IPS-NIHi11 (cell line): ENCODE measurements around the gene BFAR.
"Not testable (repeated sequence)": the region's sequence is repeated elsewhere in the genome, so short reads cannot be mapped to it uniquely, and the experiment has no call there.

Experiments
- DNase-seq: peaks from one replicate; pipeline ENCODE4 v3.0.0; 2012; ENCODE audit warnings: mixed read lengths, low spot score

BFAR gene, protein sequence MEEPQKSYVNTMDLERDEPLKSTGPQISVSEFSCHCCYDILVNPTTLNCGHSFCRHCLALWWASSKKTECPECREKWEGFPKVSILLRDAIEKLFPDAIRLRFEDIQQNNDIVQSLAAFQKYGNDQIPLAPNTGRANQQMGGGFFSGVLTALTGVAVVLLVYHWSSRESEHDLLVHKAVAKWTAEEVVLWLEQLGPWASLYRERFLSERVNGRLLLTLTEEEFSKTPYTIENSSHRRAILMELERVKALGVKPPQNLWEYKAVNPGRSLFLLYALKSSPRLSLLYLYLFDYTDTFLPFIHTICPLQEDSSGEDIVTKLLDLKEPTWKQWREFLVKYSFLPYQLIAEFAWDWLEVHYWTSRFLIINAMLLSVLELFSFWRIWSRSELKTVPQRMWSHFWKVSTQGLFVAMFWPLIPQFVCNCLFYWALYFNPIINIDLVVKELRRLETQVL

GRCh38 chr16:14632693-14633569 lies at the start of gene BFAR:
Gene BFAR, plus strand, starts transcription at chr16:14632951. Its CDS starts 11,396 bp downstream, at chr16:14644347.
- DNase-seq = peak; percentile 90

GRCh38 chr16:14585287-14585686 lies 47.5 kb upstream of the BFAR start:
- no peak for DNase-seq

DNA sequence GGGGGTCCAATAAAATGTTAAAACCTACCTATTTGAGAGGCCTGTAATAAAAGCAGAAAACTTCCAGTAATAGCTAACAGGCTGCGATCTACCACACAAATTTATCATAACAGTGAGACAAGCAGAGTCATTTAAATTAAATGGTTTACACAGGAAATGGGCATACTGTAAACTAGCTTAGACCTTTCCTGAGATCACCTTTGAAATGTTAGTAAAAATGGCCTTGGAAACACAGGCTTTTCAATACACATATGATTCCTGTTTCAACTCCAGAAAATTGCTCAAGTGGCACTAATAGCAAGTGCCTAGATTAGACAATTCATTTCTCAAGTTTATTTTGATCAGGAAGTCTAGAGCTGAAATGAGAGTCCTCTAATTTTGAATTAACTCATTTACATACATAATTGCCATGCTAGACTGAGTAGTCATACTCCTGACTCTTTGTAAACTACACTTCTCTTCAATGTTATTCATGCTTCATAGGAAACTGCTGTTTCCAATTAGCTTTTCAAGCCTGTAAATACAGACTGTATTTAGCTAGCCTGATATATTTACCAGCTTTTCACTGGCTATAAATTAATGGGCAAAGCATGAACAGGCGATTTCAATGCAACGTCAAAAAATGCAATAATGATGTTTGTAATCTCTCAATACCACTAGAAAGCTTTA lies 46.0 kb upstream of the BFAR start:
- no peak for DNase-seq

GRCh38 chr16:14600164-14600563 lies 32.6 kb upstream of the BFAR start:
- peak; percentile 24 for DNase-seq

DNA sequence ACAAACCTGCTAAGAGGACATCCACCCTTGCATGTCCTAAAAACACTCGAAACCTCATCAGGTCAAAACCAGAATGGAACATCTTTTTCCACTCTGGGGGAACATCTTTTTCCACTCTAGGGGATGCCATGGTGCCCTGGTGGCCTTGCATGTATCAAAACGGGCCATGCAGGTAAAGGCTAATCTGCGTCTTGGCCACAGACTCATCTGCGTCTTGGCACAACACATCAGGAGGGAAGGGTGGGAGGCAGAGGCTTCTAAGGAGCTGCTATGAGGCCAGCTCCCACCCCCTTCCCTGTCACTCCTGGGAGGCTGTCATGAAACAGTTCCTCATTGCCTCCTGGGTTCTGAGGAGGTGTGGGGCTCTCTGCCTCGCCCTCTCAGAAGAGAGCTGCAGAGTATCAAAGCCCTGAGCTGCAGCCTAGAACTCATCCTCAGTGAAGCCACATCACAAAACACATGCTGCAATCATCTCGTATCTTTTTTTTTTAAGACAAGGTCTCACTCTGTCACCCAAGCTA lies 30.2 kb upstream of the BFAR start:
- DNase-seq = no peak

GRCh38 chr16:14606102-14606501 lies 26.6 kb upstream of the BFAR start:
- no peak for DNase-seq

DNA sequence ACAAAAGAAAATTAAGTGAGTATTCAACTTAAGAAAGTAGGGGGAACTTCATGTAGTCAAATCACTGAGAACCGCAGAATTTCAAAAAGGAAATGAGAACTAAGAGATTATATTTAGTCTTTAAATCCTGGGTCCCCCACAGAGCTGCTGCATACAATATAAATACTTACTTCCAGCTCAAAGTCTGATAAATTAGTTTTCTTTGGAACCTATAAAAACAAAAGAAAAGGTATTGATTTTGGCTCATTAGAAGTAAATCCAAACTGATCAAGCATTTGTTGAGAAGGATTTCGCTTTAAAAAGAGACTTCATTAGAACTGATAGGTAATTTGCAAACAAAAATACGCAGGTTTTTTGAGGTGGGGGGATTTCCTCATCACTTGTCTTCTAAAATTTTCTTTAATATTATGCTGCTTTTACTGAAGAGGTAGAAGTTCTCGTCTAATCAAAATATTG lies 24.6 kb upstream of the BFAR start:
- no peak for DNase-seq

- no peak for DNase-seq
Measured at GRCh38 chr16:14608604-14609003, 24.1 kb upstream of the BFAR start.

DNA sequence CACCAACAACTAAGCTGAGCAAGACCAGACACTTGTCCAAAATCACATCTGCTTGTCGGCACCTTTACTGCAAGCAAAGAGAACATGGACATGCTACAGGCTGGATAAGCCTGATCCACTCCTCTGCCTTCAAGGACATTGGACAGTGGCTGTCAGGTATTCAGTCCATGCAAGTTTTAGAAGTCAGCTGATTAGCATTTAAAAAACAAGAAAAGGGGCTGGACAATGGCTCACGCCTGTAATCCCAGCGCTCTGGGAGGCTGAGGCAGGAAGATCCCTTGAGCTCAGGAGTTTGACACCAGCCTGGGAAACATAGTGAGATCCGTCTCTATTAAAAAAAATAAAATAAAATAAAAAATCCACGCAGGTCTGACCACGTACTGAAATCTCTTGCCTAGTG lies 23.0 kb upstream of the BFAR start:
- no peak for DNase-seq

DNA sequence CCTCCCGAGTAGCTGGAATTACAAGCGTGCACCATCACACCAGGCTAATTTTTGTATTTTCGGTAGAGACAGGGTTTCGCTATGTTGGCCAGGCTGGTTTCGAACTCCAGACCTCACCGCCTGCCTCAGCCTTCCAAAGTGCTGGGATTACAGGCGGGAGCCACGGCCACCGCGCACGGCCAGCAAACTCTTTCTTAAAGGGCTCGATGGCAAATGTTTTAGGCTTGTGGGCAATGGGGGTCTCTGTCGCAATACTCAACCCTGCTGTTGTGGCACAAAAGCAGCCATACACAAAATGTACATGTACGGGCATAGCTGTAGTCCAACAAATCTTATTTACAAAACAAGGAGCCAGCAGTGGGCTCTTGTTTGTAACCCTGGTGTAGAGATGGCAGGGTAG lies 21.1 kb upstream of the BFAR start:
- no peak for DNase-seq

DNA sequence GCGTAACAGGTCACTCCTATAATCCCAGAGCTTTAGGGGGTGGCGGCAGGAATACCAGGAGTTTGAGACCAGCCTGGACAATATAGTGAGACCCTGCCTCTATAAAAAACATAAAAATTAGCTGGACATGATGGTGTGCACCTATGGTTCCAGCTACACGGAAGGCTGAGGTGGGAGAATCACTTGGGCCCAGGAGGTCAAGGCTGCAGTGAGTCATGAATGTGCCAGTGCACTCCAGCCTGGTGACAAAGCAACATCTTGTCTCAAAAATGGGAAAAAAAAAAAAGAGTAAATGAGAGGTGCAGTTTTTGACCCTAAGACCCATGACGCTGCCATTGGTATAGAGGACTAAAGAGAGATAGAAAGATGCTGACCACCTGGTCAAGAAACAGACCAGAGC lies 18.8 kb upstream of the BFAR start:
- no peak for DNase-seq

DNA sequence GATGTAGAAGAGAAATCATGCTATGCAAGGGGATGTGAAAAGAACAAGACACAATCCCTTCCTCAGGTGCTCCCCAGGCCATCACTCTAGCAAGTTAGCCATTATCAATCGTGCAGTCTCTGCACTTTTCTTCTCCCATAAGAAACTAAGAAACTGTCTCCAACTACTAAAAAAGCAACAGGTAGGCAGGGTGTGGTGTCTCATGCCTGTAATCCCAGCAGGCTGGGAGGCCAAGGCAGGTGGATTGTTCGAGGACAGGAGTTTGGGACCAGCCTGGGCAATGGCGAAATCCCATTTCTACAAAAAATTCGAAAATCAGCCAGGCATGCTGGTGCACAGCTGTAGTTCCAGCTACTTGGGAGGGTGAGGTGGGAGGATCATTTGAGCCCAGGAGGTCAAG lies 16.5 kb upstream of the BFAR start:
- DNase-seq = no peak

GRCh38 chr16:14618566-14618965 lies 14.2 kb upstream of the BFAR start:
- no peak for DNase-seq

- DNase-seq = no peak
Measured at GRCh38 chr16:14627078-14627477, 5.7 kb upstream of the BFAR start.

DNA sequence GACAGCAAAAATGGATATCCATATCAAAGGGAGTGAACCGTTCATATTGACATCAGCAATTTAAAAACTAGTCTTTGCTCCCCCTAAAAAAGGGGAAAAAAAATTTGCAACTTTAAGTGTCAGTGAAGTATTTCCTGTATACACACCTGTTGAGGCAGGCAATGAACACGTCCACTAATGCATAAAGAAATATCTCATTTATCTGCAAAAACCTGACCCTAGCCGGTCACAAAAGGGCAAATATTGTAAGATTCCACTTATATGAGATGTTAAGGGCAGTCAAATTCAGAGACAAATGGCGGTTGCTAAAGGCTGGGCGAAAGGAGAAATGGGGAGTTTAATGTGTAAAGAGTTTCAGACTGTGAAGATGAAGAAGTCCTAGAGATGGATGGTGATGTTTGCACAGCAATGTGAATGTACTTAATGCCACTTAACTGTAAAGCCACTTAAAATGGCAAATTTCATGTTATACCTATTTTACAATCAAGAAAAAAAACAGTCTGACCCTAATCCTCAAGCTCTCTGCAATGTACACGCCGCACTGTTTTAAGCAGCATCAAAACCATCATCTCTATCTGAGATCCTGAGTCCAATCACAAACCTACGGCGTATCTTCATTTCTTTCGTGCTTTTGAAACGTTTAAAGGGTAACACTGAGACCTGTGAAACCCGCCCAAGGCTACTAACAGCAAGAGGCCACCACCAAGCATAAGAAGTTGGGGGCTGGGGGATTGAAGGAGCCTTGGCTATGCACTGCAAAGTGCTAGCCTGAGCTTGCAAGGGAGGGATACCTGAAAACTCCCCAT lies 3.7 kb upstream of the BFAR start:
- DNase-seq = no peak

- DNase-seq = no peak
Measured at GRCh38 chr16:14629612-14629918, 3.2 kb upstream of the BFAR start.

GRCh38 chr16:14629919-14630619 lies 2.7 kb upstream of the BFAR start, which contains the start of gene PARN:
Gene PARN, minus strand, starts transcription at chr16:14630260. Its CDS starts 135 bp downstream, at chr16:14630125.
- DNase-seq = peak; percentile 99

DNA sequence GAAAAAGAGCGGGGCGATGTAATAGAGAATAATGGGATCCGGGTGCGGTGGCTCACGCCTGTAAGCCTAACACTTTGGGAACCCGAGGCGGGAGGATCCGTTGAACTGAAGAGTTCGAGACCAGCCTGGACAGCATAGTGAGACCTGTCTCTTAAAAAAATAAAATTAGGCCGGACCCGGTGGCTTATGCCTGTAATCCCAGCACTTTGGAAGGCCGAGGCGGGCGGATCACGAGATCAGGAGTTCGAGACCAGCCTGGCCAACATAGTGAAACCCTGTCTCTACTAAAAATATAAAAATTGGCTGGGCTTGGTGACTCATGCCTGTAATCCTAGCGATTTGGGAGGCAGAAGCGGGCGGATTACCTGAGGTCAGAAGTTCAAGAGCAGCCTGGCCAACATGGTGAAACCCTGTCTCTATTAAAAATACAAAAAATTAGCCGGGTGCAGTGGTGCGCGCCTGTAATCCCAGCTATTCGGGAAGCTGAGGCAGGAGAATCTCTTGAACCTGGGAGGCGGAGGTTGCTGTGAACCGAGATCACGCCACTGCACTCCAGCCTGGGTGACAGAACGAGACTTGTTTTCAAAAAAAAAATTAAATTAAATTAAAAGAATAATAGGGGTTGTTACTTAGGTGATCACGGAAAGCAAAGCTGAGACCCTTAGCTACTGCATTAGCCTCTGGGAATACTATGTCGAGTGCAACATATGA lies 2.0 kb upstream of the BFAR start:
- not testable (repeated sequence) for DNase-seq

DNA sequence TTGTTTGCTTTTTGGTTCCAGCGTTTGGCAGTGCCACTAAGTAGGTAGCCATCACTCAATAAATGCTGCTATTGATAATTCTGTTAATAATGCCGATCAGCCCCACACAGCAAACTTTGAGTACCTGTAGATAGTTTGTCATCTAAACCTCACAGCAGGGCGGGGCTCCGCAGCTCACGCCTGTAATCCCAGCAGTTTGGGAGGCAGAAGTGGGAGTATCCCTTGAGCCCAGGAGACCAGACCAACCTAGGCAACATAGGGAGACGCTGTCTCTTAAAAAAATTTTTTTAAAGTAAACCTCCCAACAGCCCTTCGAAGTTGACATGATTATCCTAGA lies 1.6 kb downstream of the BFAR start:
- DNase-seq = no peak
